LNCAP (cell line): Measurements from ENCODE around the gene TACO1.

Source experiments
- CTCF ChIP-seq: fragments of 450-650 bp; IDR thresholded peaks from 2 replicates; pipeline ENCODE4 v1.5.1; 2017; ENCODE audit warnings: mild to moderate bottlenecking

The TACO1 gene

GRCh38 chr17:63579633-63580032, 21.1 kb upstream of the TACO1 start:
- TF ChIP-seq CTCF = no peak

DNA sequence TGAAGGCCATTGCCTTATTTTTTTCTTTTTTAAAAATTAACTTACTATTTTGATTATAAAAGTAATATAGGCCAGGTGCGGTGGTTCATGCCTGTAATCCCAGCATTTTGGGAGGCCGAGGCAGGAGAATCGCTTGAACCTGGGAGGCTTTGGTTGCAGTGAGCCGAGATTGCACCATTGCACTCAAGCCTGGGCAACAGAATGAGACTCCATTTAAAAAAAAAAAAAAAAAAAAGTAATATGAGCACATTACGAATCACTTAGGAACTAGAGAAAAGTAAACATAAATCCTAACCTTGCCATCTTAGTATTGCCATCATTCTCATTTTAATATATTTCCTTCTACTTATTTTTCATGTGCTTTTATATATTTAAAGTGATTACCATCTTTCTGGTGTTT, 12.9 kb upstream of the TACO1 start:
- no peak for TF ChIP-seq CTCF

GRCh38 chr17:63588797-63589196, 11.9 kb upstream of the TACO1 start:
- no peak for TF ChIP-seq CTCF

- TF ChIP-seq CTCF = no peak
Observed at GRCh38 chr17:63589646-63590045, 11.0 kb upstream of the TACO1 start.

DNA sequence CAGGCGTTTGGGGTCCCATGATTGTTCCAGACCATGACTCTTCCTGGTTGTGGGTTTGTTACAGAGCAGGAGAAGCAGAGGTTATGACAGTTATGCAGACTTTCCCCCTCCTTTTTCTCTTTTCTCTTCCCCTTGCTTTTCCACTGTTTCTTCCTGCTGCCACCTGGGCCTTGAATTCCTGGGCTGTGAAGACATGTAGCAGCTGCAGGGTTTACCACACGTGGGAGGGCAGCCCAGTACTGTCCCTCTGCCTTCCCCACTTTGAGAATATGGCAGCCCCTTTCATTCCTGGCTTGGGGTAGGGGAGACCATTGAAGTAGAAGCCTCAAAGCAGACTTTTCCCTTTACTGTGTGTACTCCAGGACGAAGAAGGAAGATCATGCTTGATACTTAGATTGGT, 7.9 kb upstream of the TACO1 start:
- TF ChIP-seq CTCF = no peak

- no peak for TF ChIP-seq CTCF
Observed at GRCh38 chr17:63595132-63595531, 5.6 kb upstream of the TACO1 start.

DNA sequence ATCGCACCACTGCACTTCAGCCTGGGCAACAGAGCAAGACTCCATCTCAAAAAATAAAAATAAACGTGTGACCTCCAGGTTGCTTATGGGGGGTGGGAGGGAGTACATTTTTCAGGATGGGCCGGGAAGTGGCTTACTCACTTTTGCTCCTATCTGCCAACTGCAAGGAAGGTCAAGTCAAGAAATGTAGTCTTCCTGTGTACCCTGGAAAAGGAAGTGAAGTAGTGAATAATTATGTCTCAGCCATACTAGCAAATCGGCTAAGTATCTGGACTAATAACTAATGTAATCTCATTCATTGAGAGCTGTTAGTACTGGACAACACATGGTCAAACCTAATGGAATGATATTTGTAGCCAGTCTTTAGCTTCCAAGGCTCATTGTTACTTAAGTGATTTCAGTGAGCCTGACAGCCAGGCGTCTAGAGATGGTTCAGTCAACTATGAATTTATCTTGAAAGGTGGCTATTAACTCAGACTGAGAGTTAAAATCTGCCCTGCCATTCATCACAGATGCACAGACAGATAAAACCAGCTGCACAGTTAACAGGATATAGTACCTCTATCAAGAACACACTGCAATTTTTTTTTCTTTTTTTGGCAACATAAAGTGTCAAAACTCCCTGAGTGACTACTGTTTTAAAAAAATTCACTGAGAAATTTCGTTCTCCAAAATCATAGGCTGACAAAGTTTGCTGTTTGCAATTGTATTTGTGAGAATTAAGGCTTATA, 3.7 kb upstream of the TACO1 start:
- no peak for TF ChIP-seq CTCF

- TF ChIP-seq CTCF = no peak
Observed at GRCh38 chr17:63598281-63598680, 2.4 kb upstream of the TACO1 start.
